ENCODE results near the gene OR10J5.

OR10J5 gene, protein sequence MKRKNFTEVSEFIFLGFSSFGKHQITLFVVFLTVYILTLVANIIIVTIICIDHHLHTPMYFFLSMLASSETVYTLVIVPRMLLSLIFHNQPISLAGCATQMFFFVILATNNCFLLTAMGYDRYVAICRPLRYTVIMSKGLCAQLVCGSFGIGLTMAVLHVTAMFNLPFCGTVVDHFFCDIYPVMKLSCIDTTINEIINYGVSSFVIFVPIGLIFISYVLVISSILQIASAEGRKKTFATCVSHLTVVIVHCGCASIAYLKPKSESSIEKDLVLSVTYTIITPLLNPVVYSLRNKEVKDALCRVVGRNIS

DNA sequence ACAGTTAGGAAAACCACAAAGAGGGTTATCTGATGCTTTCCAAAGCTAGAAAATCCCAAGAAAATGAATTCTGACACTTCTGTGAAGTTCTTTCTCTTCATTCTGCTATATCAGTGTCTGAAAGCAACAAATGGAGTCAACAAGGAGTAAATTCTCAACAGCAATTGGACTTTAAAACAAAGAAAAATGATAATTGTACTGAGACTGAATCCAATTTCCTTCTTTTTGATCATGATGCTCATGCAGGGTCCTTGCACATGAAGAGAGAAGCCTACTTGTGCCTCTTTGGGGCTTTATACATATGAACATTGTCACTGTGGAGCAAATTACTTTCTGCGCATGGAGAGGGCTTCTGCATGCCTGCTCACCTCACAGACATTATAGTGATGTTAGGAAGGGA is at the start of gene OR10J5:
TSS of gene OR10J5 (minus strand) at position 101 of the 400 bp plus-strand sequence. CDS start at position 101, 0 bp downstream.
- no peak within 1 kb of the TSS for H3K27ac ChIP-seq (ENCODE audit: low read length)
- no peak within 1 kb of the TSS for H3K4me3 ChIP-seq (ENCODE audit: low read depth in 1 of 2, low read length in 2 of 2)
- no peaks in the 10 kb centered on the region for H3K27me3 ChIP-seq (ENCODE audit: low read depth, low read length)
- peaks cover 0 to 2% of the 10 kb centered on the region in 2 donors for H3K9me3 ChIP-seq (ENCODE audit: control insufficient read depth in 1 of 2, low read length in 2 of 2)
- H3K4me1 ChIP-seq (ENCODE audit: control insufficient read depth in 1 of 2, insufficient read depth in 2 of 2, low read length in 2 of 2): no peaks in the 10 kb centered on the region
- H3K36me3 ChIP-seq (ENCODE audit: control insufficient read depth in 1 of 2, insufficient read depth in 2 of 2, low read length in 2 of 2): no peaks in the 10 kb centered on the region

DNA sequence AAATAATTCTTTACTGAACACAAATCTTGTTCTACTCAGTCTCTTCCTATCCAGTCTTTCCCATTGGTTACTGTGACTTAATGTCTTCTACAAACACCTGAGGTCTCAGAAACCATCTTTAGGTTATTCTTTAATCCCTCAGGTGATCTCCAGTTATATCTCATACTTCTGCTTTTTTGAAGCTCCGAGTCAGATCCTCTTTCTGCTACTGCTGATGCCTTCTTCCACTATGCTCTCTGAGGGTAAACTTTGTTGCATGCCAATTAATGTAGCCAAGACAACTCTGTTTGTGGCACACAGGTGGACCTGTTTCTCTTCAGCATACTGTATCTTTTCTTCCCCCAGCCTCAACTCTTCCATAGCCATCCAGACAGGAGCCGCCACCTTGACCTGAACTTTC is 48.7 kb upstream of the OR10J5 start:
- Histone ChIP-seq H3K27me3 (ENCODE audit: low read depth, low read length) (no peaks in the 10 kb centered on the region), H3K36me3 (ENCODE audit: control insufficient read depth in 1 of 2, insufficient read depth in 2 of 2, low read length in 2 of 2) (no peaks in the 10 kb centered on the region), H3K9me3 (ENCODE audit: control insufficient read depth in 1 of 2, low read length in 2 of 2) (no peaks in the 10 kb centered on the region), H3K4me3 (ENCODE audit: low read depth in 1 of 2, low read length in 2 of 2) (no peak overlapping the region), H3K27ac (ENCODE audit: low read length) (no peak overlapping the region), H3K4me1 (ENCODE audit: control insufficient read depth in 1 of 2, insufficient read depth in 2 of 2, low read length in 2 of 2) (no peaks in the 10 kb centered on the region)

DNA sequence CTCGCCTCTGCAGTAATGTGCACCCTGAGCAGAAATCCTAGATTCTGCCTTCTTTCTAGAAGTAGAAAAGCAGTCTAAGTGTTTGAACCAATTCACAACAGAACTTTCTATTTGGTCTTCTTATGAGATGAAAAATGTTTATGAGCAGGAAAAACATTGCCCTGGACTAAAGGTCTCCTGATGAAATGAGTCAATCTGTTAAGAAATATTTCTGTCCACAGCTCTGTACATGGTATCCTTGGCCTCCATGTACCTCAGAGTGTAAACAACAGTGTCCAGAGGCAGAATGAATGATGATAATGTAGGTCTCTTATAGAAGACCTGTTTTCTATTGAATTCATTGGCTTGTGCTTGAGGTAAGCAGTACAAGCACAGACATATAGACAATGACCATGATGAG is 45.6 kb upstream of the OR10J5 start:
- Histone ChIP-seq H3K27ac (ENCODE audit: low read length) (no peak overlapping the region), H3K4me1 (ENCODE audit: control insufficient read depth in 1 of 2, insufficient read depth in 2 of 2, low read length in 2 of 2) (no peaks in the 10 kb centered on the region), H3K4me3 (ENCODE audit: low read depth in 1 of 2, low read length in 2 of 2) (no peak overlapping the region), H3K36me3 (ENCODE audit: control insufficient read depth in 1 of 2, insufficient read depth in 2 of 2, low read length in 2 of 2) (no peaks in the 10 kb centered on the region), H3K9me3 (ENCODE audit: control insufficient read depth in 1 of 2, low read length in 2 of 2) (no peaks in the 10 kb centered on the region), H3K27me3 (ENCODE audit: low read depth, low read length) (no peaks in the 10 kb centered on the region)

DNA sequence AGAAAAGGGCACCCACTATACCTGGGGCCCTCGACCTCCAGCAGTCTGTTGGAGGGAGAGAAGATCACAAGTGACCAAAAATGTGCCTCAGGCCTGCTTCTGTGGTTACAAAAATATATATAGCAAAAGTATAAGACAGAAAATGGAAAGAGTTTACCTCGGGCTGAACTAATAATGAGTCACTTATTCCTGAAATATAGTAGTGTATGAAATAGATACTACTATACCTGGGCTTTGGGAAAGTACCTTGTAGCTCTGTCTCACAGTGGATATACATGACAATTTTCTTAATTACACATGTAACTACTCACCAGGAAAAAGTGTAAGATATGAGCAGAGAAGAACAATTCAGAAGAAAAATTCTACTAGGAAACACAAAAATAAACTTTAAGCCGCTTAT is 44.5 kb upstream of the OR10J5 start:
- no peaks in the 10 kb centered on the region for H3K27me3 ChIP-seq (ENCODE audit: low read depth, low read length)
- H3K9me3 ChIP-seq (ENCODE audit: control insufficient read depth in 1 of 2, low read length in 2 of 2): no peaks in the 10 kb centered on the region
- no peak overlapping the region for H3K4me3 ChIP-seq (ENCODE audit: low read depth in 1 of 2, low read length in 2 of 2)
- H3K4me1 ChIP-seq (ENCODE audit: control insufficient read depth in 1 of 2, insufficient read depth in 2 of 2, low read length in 2 of 2): no peaks in the 10 kb centered on the region
- H3K27ac ChIP-seq (ENCODE audit: low read length): no peak overlapping the region
- H3K36me3 ChIP-seq (ENCODE audit: control insufficient read depth in 1 of 2, insufficient read depth in 2 of 2, low read length in 2 of 2): no peaks in the 10 kb centered on the region

DNA sequence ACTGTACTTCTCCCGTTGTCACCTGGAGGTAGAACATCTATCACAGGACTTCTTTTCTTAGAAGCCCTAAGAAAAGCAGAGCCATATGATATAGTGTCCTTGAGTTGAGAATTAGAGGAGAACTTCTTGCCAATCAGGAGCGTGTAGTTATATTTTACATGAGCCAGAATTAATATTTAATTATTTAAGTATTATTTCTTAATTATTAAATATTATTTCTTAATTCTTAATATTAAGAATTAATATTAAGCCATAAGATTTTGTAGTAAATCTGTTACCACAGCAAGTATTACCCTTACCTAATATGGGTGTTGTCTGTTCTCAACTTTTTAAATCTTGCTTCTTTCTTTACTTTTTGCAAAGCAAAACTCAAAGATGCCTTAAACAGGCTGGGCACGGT is 41.6 kb upstream of the OR10J5 start:
- Histone ChIP-seq H3K4me1 (ENCODE audit: control insufficient read depth in 1 of 2, insufficient read depth in 2 of 2, low read length in 2 of 2) (no peaks in the 10 kb centered on the region), H3K27ac (ENCODE audit: low read length) (no peak overlapping the region), H3K36me3 (ENCODE audit: control insufficient read depth in 1 of 2, insufficient read depth in 2 of 2, low read length in 2 of 2) (no peaks in the 10 kb centered on the region), H3K9me3 (ENCODE audit: control insufficient read depth in 1 of 2, low read length in 2 of 2) (no peaks in the 10 kb centered on the region), H3K4me3 (ENCODE audit: low read depth in 1 of 2, low read length in 2 of 2) (no peak overlapping the region), H3K27me3 (ENCODE audit: low read depth, low read length) (no peaks in the 10 kb centered on the region)

DNA sequence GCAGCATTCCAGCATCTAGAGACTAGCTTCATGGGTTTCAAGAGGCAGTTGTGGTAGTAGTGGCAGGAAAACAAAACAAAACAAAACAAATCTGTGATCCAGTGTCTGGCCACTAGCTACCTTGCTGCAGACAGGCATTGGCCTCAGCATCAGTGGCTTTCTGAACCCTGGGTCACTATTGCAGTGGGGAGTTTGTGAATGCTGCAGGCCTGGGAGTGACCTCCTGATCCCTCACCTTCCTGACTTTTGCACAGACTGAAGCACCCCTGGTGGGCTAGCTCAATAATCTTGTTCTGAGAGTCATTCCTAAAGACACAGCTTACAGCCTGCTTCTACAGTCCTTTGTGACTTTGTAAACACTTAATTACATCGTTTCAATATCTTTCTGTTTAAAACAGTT is 26.9 kb upstream of the OR10J5 start:
- H3K4me3 ChIP-seq (ENCODE audit: low read depth in 1 of 2, low read length in 2 of 2): no peak overlapping the region
- no peaks in the 10 kb centered on the region for H3K27me3 ChIP-seq (ENCODE audit: low read depth, low read length)

DNA sequence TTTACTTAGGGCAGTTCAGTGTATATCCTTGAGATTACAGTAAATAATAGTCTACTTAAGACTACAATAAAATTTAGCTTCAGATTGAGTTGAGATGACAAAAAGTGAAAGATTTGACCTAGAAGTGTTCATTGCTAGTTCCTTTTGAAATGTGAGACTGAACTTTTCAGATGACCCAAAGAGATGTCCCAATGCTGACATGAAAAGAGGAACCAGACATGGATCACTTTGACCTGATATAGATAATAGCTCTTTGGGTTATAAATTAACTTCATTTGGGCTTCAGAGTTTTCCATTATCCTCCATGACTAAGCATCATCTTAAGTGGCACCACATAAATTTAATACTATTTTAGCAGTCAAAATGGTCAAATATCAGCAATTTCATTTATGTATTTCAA is 25.7 kb upstream of the OR10J5 start:
- Histone ChIP-seq H3K36me3 (ENCODE audit: control insufficient read depth in 1 of 2, insufficient read depth in 2 of 2, low read length in 2 of 2) (no peaks in the 10 kb centered on the region), H3K9me3 (ENCODE audit: control insufficient read depth in 1 of 2, low read length in 2 of 2) (no peaks in the 10 kb centered on the region), H3K27me3 (ENCODE audit: low read depth, low read length) (no peaks in the 10 kb centered on the region), H3K4me1 (ENCODE audit: control insufficient read depth in 1 of 2, insufficient read depth in 2 of 2, low read length in 2 of 2) (no peaks in the 10 kb centered on the region), H3K4me3 (ENCODE audit: low read depth in 1 of 2, low read length in 2 of 2) (no peak overlapping the region), H3K27ac (ENCODE audit: low read length) (no peak overlapping the region)

More for the DNA sequence above, 26.9 kb upstream of the OR10J5 start:
- Histone ChIP-seq H3K9me3 (ENCODE audit: control insufficient read depth in 1 of 2, low read length in 2 of 2) (no peaks in the 10 kb centered on the region), H3K36me3 (ENCODE audit: control insufficient read depth in 1 of 2, insufficient read depth in 2 of 2, low read length in 2 of 2) (no peaks in the 10 kb centered on the region), H3K27ac (ENCODE audit: low read length) (no peak overlapping the region), H3K4me1 (ENCODE audit: control insufficient read depth in 1 of 2, insufficient read depth in 2 of 2, low read length in 2 of 2) (no peaks in the 10 kb centered on the region)

DNA sequence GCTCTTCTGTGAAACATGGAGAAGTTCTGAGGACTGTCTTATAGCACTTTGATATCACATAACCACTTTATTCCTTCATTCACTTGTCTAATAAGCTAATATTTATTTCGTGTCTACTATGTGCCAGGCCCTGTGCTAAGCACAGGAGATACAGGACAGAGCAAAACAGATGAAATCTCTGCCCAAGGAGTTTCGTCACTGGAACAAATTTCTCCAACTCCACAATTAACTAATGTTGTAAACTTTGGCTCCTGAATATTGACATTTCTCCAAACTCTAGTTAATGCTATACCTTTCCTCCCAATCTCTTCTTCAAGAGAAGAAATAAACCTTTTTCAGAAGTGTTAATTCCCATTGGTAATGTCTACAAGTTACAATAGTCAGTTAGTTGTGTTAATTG is 24.8 kb upstream of the OR10J5 start:
- Histone ChIP-seq H3K4me3 (ENCODE audit: low read depth in 1 of 2, low read length in 2 of 2) (no peak overlapping the region), H3K27ac (ENCODE audit: low read length) (no peak overlapping the region), H3K36me3 (ENCODE audit: control insufficient read depth in 1 of 2, insufficient read depth in 2 of 2, low read length in 2 of 2) (no peaks in the 10 kb centered on the region), H3K27me3 (ENCODE audit: low read depth, low read length) (no peaks in the 10 kb centered on the region), H3K9me3 (ENCODE audit: control insufficient read depth in 1 of 2, low read length in 2 of 2) (no peaks in the 10 kb centered on the region), H3K4me1 (ENCODE audit: control insufficient read depth in 1 of 2, insufficient read depth in 2 of 2, low read length in 2 of 2) (no peaks in the 10 kb centered on the region)

DNA sequence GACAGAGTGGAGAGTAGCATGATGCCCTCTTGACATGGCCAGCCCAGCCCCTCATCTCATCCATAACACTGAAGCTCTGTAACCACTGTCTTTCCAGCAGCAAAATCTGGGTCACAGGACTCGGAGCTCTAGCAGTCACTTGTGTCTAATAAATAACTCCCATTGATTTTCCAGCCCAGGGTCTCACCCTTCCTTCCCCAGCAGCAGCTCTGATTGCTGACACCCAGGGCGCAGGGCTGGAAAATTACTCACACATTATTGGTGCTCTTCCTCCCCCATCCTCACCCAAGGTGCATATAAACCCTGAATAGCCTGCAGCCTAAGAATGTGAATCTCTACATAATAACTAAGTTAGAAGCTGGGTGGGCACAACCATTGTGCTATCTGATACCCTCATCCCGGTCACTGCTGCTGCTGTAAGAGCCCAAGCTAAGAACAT is 21.1 kb upstream of the OR10J5 start:
- H3K9me3 ChIP-seq (ENCODE audit: control insufficient read depth in 1 of 2, low read length in 2 of 2): no peaks in the 10 kb centered on the region
- no peaks in the 10 kb centered on the region for H3K27me3 ChIP-seq (ENCODE audit: low read depth, low read length)
- H3K4me1 ChIP-seq (ENCODE audit: control insufficient read depth in 1 of 2, insufficient read depth in 2 of 2, low read length in 2 of 2): no peaks in the 10 kb centered on the region
- no peaks in the 10 kb centered on the region for H3K36me3 ChIP-seq (ENCODE audit: control insufficient read depth in 1 of 2, insufficient read depth in 2 of 2, low read length in 2 of 2)
- no peak overlapping the region for H3K4me3 ChIP-seq (ENCODE audit: low read depth in 1 of 2, low read length in 2 of 2)
- no peak overlapping the region for H3K27ac ChIP-seq (ENCODE audit: low read length)

DNA sequence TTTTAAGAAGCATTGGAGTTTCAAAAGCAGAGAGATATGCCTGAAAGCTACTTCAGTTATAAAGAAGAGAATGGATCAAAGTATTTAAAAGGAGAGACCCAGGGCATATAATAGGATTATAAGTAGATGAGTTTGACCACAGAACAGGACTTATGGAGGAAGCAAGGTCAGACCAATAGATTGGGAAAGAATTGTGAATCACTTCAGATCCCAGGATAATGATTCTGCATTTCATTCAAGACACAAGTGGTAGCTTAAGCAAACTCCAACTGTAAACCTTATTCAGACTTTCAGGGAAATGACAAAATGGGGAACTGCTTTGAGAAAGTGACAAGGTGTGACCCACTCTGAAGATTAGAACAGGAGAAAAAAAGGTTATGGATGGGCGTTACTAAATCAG is 18.9 kb upstream of the OR10J5 start:
- no peak overlapping the region for H3K4me3 ChIP-seq (ENCODE audit: low read depth in 1 of 2, low read length in 2 of 2)
- no peaks in the 10 kb centered on the region for H3K4me1 ChIP-seq (ENCODE audit: control insufficient read depth in 1 of 2, insufficient read depth in 2 of 2, low read length in 2 of 2)
- no peaks in the 10 kb centered on the region for H3K27me3 ChIP-seq (ENCODE audit: low read depth, low read length)
- no peaks in the 10 kb centered on the region for H3K36me3 ChIP-seq (ENCODE audit: control insufficient read depth in 1 of 2, insufficient read depth in 2 of 2, low read length in 2 of 2)
- no peak overlapping the region for H3K27ac ChIP-seq (ENCODE audit: low read length)
- no peaks in the 10 kb centered on the region for H3K9me3 ChIP-seq (ENCODE audit: control insufficient read depth in 1 of 2, low read length in 2 of 2)

DNA sequence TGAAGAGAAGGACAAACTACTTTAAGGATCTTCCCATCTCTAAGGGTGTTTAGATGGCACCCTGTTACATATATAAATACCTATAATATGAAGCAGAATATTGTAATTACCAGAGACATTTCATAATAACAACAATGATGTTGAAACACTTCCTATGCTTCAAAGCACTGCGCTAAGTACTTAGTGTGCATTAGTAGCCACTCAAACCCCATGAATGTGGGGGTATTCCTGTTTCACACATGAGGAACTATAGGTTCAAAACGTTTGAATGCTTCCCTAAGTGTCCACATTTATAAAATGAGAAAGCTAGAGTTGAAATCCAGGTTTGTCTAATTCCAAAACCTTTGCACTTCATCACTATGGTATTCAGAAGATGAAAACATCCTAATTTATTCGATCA is 18.5 kb upstream of the OR10J5 start:
- Histone ChIP-seq H3K4me1 (ENCODE audit: control insufficient read depth in 1 of 2, insufficient read depth in 2 of 2, low read length in 2 of 2) (no peaks in the 10 kb centered on the region), H3K27ac (ENCODE audit: low read length) (no peak overlapping the region), H3K4me3 (ENCODE audit: low read depth in 1 of 2, low read length in 2 of 2) (no peak overlapping the region), H3K36me3 (ENCODE audit: control insufficient read depth in 1 of 2, insufficient read depth in 2 of 2, low read length in 2 of 2) (no peaks in the 10 kb centered on the region), H3K27me3 (ENCODE audit: low read depth, low read length) (no peaks in the 10 kb centered on the region), H3K9me3 (ENCODE audit: control insufficient read depth in 1 of 2, low read length in 2 of 2) (no peaks in the 10 kb centered on the region)

DNA sequence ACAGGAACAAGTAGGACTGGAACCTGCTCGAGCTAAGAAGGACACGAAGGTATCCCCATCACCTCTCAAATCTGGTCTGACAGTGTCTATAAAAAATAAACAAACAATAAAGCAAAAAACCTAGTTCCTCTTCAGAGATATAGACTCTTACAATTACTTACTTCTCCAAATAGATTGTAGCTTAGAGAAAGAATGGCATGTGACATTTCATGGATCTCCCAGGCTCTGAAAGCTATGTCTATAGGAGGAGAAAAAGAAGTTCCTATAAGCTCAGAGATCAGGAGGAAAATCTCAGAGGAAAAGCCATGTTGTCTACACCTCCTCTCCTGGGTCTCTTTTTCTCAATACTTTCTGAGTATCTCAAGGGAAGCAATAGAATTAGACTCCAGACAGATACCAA is 12.3 kb upstream of the OR10J5 start:
- Histone ChIP-seq H3K27ac (ENCODE audit: low read length) (no peak overlapping the region), H3K4me1 (ENCODE audit: control insufficient read depth in 1 of 2, insufficient read depth in 2 of 2, low read length in 2 of 2) (no peaks in the 10 kb centered on the region), H3K27me3 (ENCODE audit: low read depth, low read length) (no peaks in the 10 kb centered on the region), H3K36me3 (ENCODE audit: control insufficient read depth in 1 of 2, insufficient read depth in 2 of 2, low read length in 2 of 2) (no peaks in the 10 kb centered on the region), H3K9me3 (ENCODE audit: control insufficient read depth in 1 of 2, low read length in 2 of 2) (no peaks in the 10 kb centered on the region), H3K4me3 (ENCODE audit: low read depth in 1 of 2, low read length in 2 of 2) (no peak overlapping the region)

All from muscle layer of duodenum (tissue), 2 donors.